Fibroblast of lung (primary cell): ENCODE results near the gene NBPF1.
"Not testable (repeated sequence)": the region's sequence is repeated elsewhere in the genome, so short reads cannot be mapped to it uniquely, and the experiment has no call there.

Source experiments
- EZH2 ChIP-seq: IDR thresholded peaks from 2 replicates; pipeline ENCODE4 v1.5.1; 2012; ENCODE audit warnings: low read length, control low read depth, mild to moderate bottlenecking; ENCODE audit errors: missing control alignments
- TF ChIP-seq, protein P1 (sequence below), 2 donors: IDR thresholded peaks in 1 of 2; conservative IDR thresholded peaks in 1 of 2; 1 replicate in 1 of 2; 2 replicates in 1 of 2; pipeline ENCODE4 v1.5.1; 2011 to 2012; ENCODE audit warnings: low read length in 2 of 2, control low read depth in 1 of 2, inconsistent platforms in 1 of 2, low read depth in 1 of 2, mild to moderate bottlenecking in 1 of 2

DNA sequence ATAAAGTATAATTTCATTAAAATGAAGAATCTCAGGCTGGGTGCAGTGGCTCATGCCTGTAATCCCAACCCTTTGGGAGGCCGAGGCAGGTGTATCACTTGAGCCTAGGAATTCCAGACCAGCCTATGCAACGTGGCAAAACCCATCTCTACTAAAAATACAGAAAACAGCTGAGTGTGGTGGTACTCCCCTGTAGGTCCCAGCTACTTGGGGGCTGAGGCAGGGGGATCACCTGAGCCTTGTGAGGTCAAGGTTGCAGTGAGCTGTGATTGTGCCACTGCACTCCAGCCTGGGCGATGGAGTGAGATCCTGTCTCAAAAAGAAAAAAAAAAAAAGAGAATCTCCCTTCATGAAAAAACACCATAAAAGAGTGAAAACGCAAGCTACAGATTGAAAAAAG lies 2.2 kb downstream of the NBPF1 start:
- TF ChIP-seq, protein P1, sequence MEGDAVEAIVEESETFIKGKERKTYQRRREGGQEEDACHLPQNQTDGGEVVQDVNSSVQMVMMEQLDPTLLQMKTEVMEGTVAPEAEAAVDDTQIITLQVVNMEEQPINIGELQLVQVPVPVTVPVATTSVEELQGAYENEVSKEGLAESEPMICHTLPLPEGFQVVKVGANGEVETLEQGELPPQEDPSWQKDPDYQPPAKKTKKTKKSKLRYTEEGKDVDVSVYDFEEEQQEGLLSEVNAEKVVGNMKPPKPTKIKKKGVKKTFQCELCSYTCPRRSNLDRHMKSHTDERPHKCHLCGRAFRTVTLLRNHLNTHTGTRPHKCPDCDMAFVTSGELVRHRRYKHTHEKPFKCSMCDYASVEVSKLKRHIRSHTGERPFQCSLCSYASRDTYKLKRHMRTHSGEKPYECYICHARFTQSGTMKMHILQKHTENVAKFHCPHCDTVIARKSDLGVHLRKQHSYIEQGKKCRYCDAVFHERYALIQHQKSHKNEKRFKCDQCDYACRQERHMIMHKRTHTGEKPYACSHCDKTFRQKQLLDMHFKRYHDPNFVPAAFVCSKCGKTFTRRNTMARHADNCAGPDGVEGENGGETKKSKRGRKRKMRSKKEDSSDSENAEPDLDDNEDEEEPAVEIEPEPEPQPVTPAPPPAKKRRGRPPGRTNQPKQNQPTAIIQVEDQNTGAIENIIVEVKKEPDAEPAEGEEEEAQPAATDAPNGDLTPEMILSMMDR (conservative IDR thresholded peaks at IDR 0.05 in 1 of 2, IDR thresholded peaks at IDR 0.05 in 1 of 2; ENCODE audit: low read depth in 1 of 2, low read length in 2 of 2): not testable (repeated sequence)
- not testable (repeated sequence) for TF ChIP-seq EZH2
